Measurements from ENCODE around the gene HOOK1.

Gene HOOK1

DNA sequence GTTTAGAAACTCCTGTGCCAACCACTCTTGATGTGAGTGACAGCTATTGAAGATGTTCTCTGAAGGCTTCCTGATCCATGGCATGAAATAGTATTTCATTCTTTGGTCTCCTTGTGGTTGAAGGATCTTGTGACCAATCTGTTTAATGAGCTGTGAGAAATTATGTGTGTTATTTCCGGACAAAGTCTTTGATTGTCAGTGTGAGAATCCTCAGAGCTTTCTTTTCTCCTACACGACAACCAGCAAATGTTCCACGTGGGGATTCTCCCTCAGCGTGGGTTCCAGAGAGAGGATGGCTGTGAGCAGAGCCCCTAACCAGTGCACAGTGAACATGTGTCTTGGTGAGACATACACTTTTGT is 45.0 kb upstream of the HOOK1 start:
- no peak overlapping the region for H3K4me3 ChIP-seq (ENCODE audit: low read depth, low read length)
- TF ChIP-seq, protein P1, sequence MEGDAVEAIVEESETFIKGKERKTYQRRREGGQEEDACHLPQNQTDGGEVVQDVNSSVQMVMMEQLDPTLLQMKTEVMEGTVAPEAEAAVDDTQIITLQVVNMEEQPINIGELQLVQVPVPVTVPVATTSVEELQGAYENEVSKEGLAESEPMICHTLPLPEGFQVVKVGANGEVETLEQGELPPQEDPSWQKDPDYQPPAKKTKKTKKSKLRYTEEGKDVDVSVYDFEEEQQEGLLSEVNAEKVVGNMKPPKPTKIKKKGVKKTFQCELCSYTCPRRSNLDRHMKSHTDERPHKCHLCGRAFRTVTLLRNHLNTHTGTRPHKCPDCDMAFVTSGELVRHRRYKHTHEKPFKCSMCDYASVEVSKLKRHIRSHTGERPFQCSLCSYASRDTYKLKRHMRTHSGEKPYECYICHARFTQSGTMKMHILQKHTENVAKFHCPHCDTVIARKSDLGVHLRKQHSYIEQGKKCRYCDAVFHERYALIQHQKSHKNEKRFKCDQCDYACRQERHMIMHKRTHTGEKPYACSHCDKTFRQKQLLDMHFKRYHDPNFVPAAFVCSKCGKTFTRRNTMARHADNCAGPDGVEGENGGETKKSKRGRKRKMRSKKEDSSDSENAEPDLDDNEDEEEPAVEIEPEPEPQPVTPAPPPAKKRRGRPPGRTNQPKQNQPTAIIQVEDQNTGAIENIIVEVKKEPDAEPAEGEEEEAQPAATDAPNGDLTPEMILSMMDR (IDR thresholded peaks at IDR 0.05; ENCODE audit: insufficient read depth, low read length, missing control alignments) = no peak
- POLR2A ChIA-PET = interaction anchor here (0.5 kb wide), 1 partner anchor 11 kb away, joined by 4 read pairs; no protein-coding TSS in a partner anchor
- no peak for DNase-seq (ENCODE audit: low read depth, low spot score)
- CTCF ChIA-PET = interaction anchor here (1.0 to 6.6 kb wide), 2 partner anchors 10 to 18 kb away, joined by 3 to 39 read pairs; no protein-coding TSS in a partner anchor

DNA sequence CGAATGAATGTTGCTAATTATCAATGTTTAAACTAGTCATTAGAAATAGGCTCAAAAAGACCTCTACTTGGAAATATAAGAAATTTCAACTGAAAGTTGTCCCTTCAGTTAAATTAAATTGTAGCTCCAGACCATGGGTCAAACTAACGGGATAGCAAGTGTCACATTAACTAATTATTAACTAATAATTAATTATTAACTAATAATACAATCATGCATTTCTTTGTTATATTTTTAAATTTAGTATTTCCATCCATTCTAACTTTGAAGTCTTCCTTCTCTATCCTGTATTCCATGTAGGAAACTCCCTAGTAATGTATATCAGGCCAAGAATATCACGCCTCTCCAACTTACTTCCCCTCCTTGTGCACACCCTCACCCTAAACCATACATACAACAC is 43.4 kb upstream of the HOOK1 start:
- TF ChIP-seq, protein P1 (IDR thresholded peaks at IDR 0.05; ENCODE audit: insufficient read depth, low read length, missing control alignments) = no peak
- CTCF ChIA-PET = interaction anchor here (1.0 to 6.6 kb wide), 2 partner anchors 12 to 176 kb away, joined by 4 to 39 read pairs; no protein-coding TSS in a partner anchor
- no peak for DNase-seq (ENCODE audit: low read depth, low spot score)
- no peak overlapping the region for H3K4me3 ChIP-seq (ENCODE audit: low read depth, low read length)
- POLR2A ChIA-PET = no interaction called here

DNA sequence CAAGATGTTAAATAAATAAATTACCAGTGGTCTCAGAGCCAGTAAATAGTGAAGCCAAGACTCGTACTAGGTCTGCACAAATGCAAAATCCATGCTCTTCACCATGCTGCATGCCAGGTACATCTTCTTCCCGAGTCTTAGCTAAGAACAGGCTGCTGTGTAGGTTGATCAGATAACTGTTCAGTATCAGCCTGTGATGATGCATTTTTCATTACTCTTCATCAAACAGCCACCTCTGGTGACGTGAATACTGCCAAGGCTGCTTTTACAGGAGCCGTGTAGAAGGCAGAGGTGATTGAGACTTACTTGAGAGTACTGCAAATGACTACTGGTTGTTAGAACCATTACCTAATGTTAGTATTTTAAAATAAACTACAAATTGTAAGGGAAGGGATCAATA is 39.3 kb upstream of the HOOK1 start:
- CTCF ChIA-PET = interaction anchor here (1.0 kb wide), 1 partner anchor 172 kb away, joined by 3 read pairs; no protein-coding TSS in a partner anchor
- TF ChIP-seq, protein P1 (IDR thresholded peaks at IDR 0.05; ENCODE audit: insufficient read depth, low read length, missing control alignments) = no peak
- POLR2A ChIA-PET = no interaction called here
- no peak overlapping the region for H3K4me3 ChIP-seq (ENCODE audit: low read depth, low read length)
- DNase-seq (ENCODE audit: low read depth, low spot score) = no peak

DNA sequence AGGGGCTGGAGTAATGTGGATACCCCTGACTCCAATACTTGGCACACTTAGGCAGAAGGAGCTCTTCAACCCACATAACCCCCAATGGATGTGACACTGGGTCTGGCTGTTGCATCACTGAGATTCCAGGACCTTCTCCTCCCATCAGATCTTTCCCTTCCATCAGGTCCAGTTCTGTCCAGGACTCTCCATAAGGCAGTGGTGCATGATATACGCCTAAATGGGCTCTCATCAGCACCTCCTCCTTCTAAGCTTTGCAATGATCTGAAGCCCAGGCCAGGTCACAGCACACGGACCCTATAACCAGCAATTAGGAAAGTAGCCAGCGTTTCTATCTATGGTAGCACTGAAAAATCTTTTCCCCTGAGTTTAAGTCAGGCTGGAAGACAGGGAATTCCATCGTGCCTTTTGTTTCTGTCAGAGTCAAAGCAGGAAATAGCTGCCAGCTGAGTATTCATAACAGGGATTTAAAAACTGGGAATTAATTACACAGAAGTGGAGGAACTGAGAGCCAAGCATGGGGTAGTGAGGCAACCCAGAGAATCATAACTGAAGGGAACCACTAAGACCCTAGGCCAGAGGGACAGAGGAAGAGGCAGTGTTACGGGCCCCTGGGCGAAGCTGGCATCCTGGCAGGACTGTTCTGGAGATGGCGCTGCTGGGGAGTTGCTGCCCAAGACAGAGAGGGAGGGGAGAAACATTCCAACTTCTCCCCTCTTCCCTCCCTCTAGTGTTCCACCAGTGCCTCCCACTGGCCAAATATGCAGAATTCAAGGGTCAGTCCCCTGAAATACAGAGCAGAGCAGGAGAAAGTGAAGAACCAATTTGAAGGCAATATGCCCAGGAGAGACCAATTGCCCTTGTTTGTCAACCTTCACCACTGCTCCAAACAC is 37.5 kb upstream of the HOOK1 start:
- TF ChIP-seq, protein P1 (IDR thresholded peaks at IDR 0.05; ENCODE audit: insufficient read depth, low read length, missing control alignments) = peak; percentile 32
- H3K4me3 ChIP-seq (ENCODE audit: low read depth, low read length) = no peak overlapping the region
- no peak for DNase-seq (ENCODE audit: low read depth, low spot score)
- ChIA-PET POLR2A (interaction anchor here (1.2 kb wide), 1 partner anchor 39 kb away, joined by 3 read pairs; no protein-coding TSS in a partner anchor), CTCF (interaction anchor here (0.9 to 1.1 kb wide), 3 partner anchors 12 to 170 kb away, joined by 3 to 4 read pairs (median 3); no protein-coding TSS in a partner anchor)

DNA sequence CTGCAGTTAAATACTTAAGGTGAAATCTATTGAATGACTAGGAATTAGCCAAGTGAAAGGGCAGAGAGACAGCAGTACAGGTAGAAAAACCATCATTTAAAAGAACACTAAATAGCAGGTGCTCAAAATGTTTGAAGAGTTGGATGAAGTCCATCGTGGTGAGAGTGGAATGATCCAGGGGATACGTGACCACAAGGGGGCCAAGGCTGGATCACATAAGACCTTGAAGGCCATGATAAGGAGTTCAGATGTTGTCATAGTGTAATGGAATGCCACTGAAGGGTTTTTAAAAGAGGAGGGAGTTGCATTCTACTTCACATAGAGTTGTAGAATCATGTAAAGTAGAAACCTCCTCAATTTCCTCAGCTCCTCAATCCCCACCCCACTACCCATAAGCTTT is 34.8 kb upstream of the HOOK1 start:
- H3K4me3 ChIP-seq (ENCODE audit: low read depth, low read length) = no peak overlapping the region
- TF ChIP-seq, protein P1 (IDR thresholded peaks at IDR 0.05; ENCODE audit: insufficient read depth, low read length, missing control alignments) = no peak
- DNase-seq (ENCODE audit: low read depth, low spot score) = no peak
- CTCF ChIA-PET = interaction anchor here (1.2 kb wide), 1 partner anchor 12 kb away, joined by 3 read pairs; no protein-coding TSS in a partner anchor
- POLR2A ChIA-PET = no interaction called here

DNA sequence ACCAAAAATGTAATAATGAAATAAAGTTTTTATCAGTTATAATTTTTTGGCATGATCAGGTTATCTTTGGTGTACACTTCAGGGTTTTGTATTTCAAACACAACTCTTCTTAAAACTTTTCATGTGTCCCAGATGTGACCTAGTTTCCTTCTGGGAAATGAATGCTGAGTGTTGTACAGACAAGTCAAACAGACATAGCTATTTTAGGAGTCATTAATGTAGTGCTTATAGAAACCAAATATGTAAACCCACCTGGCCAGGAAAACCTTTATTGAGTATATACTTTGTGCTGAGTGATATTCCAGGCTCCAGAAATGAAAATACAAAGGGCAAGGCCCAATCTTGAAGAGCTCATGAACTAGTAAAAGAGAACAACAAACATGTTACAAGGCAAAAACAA is 25.9 kb upstream of the HOOK1 start:
- TF ChIP-seq, protein P1 (IDR thresholded peaks at IDR 0.05; ENCODE audit: insufficient read depth, low read length, missing control alignments) = no peak
- no peak overlapping the region for H3K4me3 ChIP-seq (ENCODE audit: low read depth, low read length)
- CTCF ChIA-PET = no interaction called here
- POLR2A ChIA-PET = no interaction called here
- DNase-seq (ENCODE audit: low read depth, low spot score) = no peak
